ENCODE measurements around the gene SDK2. TPM values are rescaled to one million over a fixed set of nuclear protein-coding genes. Genes with fewer than 3 reads are reported as not detected.

SDK2 gene
- total and polyA plus RNA-seq, 11 donors = 0.84 to 4.0 (median 2.6) TPM

GRCh38 chr17:73660366-73660765 lies 16.1 kb upstream of the SDK2 start:
- DNase-seq = no peak
- H3K4me1 ChIP-seq = peaks cover 0 to 7% (median 0%) of the 10 kb centered on the region in 12 donors
- TF ChIP-seq POLR2A (IDR thresholded peaks at IDR 0.05) (no peak), CTCF (IDR thresholded peaks at IDR 0.05) (no peak)
- ATAC-seq = no peak
- peaks cover 0 to 36% (median 6%) of the 10 kb centered on the region in 9 donors for H3K27me3 ChIP-seq
- no peak overlapping the region for H3K4me3 ChIP-seq
- H3K27ac ChIP-seq = no peak overlapping the region
- no peaks in the 10 kb centered on the region for H3K9me3 ChIP-seq
- no peaks in the 10 kb centered on the region for H3K36me3 ChIP-seq
- 76 to 87% (median 84%) methylated on average over 5 of the region's 5 CpGs for WGBS, 4 donors
- intact Hi-C loops (cut with DNase I) = no loop called here

- intact Hi-C loops (cut with DNase I) = loop anchor here in 9 of 10 donors (5.0 to 10.0 kb wide), 6 partner anchors 183 to 518 kb away; no protein-coding TSS in a partner anchor
- peaks cover 0 to 24% (median 0%) of the 10 kb centered on the region in 9 donors for H3K27me3 ChIP-seq
- 84 to 89% (median 85%) methylated on average over 12 of the region's 12 CpGs for WGBS, 4 donors
Observed at GRCh38 chr17:73658821-73659515, 14.7 kb upstream of the SDK2 start.

GRCh38 chr17:73657473-73658116 lies 13.3 kb upstream of the SDK2 start:
- H3K27ac ChIP-seq = no peak overlapping the region
- peak; percentile 43 to 72 (median 54) for TF ChIP-seq CTCF (IDR thresholded peaks at IDR 0.05)
- TF ChIP-seq POLR2A (IDR thresholded peaks at IDR 0.05) = no peak
- ATAC-seq = peak; percentile 55 to 76 (median 68)
- H3K27me3 ChIP-seq = peaks cover 0 to 18% (median 0%) of the 10 kb centered on the region in 9 donors
- no peaks in the 10 kb centered on the region for H3K36me3 ChIP-seq
- H3K4me3 ChIP-seq = no peak overlapping the region
- 6 to 12% (median 10%) methylated on average over 11 of the region's 11 CpGs for WGBS, 4 donors
- DNase-seq = peak in 4 of 5 donors; percentile 39 to 77 (median 60)
- H3K9me3 ChIP-seq = peaks cover 0 to 14% (median 0%) of the 10 kb centered on the region in 12 donors
- intact Hi-C loops (cut with DNase I) = loop anchor here in 9 of 10 donors (2.0 to 10.0 kb wide), 8 partner anchors 183 to 520 kb away; no protein-coding TSS in a partner anchor
- H3K4me1 ChIP-seq = peaks cover 0 to 7% (median 0%) of the 10 kb centered on the region in 12 donors

More at GRCh38 chr17:73658821-73659515, 14.7 kb upstream of the SDK2 start:
- no peak for DNase-seq
- no peak for TF ChIP-seq POLR2A (IDR thresholded peaks at IDR 0.05)
- TF ChIP-seq CTCF (IDR thresholded peaks at IDR 0.05) = no peak
- Histone ChIP-seq H3K4me1 (peaks cover 0 to 7% (median 0%) of the 10 kb centered on the region in 12 donors), H3K36me3 (no peaks in the 10 kb centered on the region), H3K9me3 (peaks cover 0 to 8% (median 0%) of the 10 kb centered on the region in 12 donors), H3K4me3 (no peak overlapping the region), H3K27ac (no peak overlapping the region)
- ATAC-seq = no peak

GRCh38 chr17:73654241-73654640 lies 10.0 kb upstream of the SDK2 start:
- Histone ChIP-seq H3K27ac (no peak overlapping the region), H3K27me3 (peaks cover 0 to 13% (median 0%) of the 10 kb centered on the region in 9 donors), H3K4me1 (peaks cover 0 to 7% (median 0%) of the 10 kb centered on the region in 12 donors), H3K9me3 (peaks cover 0 to 14% (median 0%) of the 10 kb centered on the region in 12 donors), H3K4me3 (no peak overlapping the region), H3K36me3 (no peaks in the 10 kb centered on the region)
- WGBS, 4 donors = 88 to 92% (median 90%) methylated on average over 5 of the region's 5 CpGs
- intact Hi-C loops (cut with DNase I) = loop anchor here in 7 of 10 donors (5.0 to 10.0 kb wide), 5 partner anchors 58 to 521 kb away; no protein-coding TSS in a partner anchor
- DNase-seq (no peak), ATAC-seq (no peak)
- TF ChIP-seq POLR2A (IDR thresholded peaks at IDR 0.05) (no peak), CTCF (IDR thresholded peaks at IDR 0.05) (no peak)
